Fibroblast of lung (primary cell): ENCODE data around the gene ARHGAP10. TPM values are rescaled to one million over a fixed set of nuclear protein-coding genes. Genes with fewer than 3 reads are reported as not detected.
A peak's percentile ranks its signal among the peaks of the same experiment; 100 is the strongest.

Source experiments
- DNase-seq, 2 donors: peaks; one replicate each; pipeline versions ENCODE4 v3.0.0 to v3.0.0-alpha.2; 2010; ENCODE audit warnings: low read depth in 2 of 2
- H2AFZ ChIP-seq: 2 replicates; pipeline ENCODE4 v1.5.1; 2012; ENCODE audit warnings: low read length, control low read depth, inconsistent platforms
- H3K27ac ChIP-seq: 2 replicates; pipeline ENCODE4 v1.5.1; 2011; ENCODE audit warnings: low read length, control low read depth; ENCODE audit not compliant: insufficient read depth
- H3K27me3 ChIP-seq: 2 replicates; pipeline ENCODE4 v1.5.1; 2011; ENCODE audit warnings: mild to moderate bottlenecking, low read length; ENCODE audit not compliant: control insufficient read depth, insufficient read depth
- H3K36me3 ChIP-seq: 2 replicates; pipeline ENCODE4 v1.5.1; 2011; ENCODE audit warnings: low read length; ENCODE audit not compliant: control insufficient read depth, insufficient read depth
- H3K4me1 ChIP-seq: 2 replicates; pipeline ENCODE4 v1.5.1; 2011; ENCODE audit warnings: low read length; ENCODE audit not compliant: control insufficient read depth, insufficient read depth; ENCODE audit errors: extremely low read depth
- H3K4me2 ChIP-seq: 2 replicates; pipeline ENCODE4 v1.5.1; 2011; ENCODE audit warnings: low read length, control low read depth; ENCODE audit not compliant: insufficient read depth; ENCODE audit errors: extremely low read depth
- H3K4me3 ChIP-seq, 4 experiments: fragments of 200-600 bp in 1 of 4; sonication (generic) in 1 of 4; replicated peaks in 1 of 4; 2 replicates each; pipeline ENCODE4 v1.5.1; 2011 to 2016; ENCODE audit warnings: low read length in 4 of 4, low read depth in 3 of 4, mild to moderate bottlenecking in 3 of 4, control low read depth in 2 of 4, inconsistent platforms in 1 of 4, mixed read lengths in 1 of 4; ENCODE audit not compliant: insufficient read depth in 1 of 4; ENCODE audit errors: control extremely low read depth in 1 of 4
- H3K79me2 ChIP-seq: 2 replicates; pipeline ENCODE4 v1.5.1; 2012; ENCODE audit warnings: mild to moderate bottlenecking, low read length, inconsistent platforms; ENCODE audit not compliant: control insufficient read depth, insufficient read depth
- H3K9ac ChIP-seq: 2 replicates; pipeline ENCODE4 v1.5.1; 2011; ENCODE audit warnings: mild to moderate bottlenecking, low read length, control low read depth; ENCODE audit not compliant: insufficient read depth
- H3K9me3 ChIP-seq: 2 replicates; pipeline ENCODE4 v1.5.1; 2012; ENCODE audit warnings: low read depth, low read length; ENCODE audit not compliant: control insufficient read depth, insufficient read depth
- H4K20me1 ChIP-seq: 2 replicates; pipeline ENCODE4 v1.5.1; 2011; ENCODE audit warnings: low read length; ENCODE audit not compliant: control insufficient read depth, insufficient read depth; ENCODE audit errors: extremely low read depth
- EZH2 ChIP-seq: IDR thresholded peaks from 2 replicates; pipeline ENCODE4 v1.5.1; 2012; ENCODE audit warnings: low read length, control low read depth, mild to moderate bottlenecking; ENCODE audit errors: missing control alignments
- polyA plus RNA-seq, 2 donors: library from polyadenylated mRNA; depleted of rRNA in 1 of 2; stranded (reverse) in 1 of 2; unstranded in 1 of 2; fragments of >200 nt; gene quantifications; 2 replicates each; pipeline ENCODE4 v1.2.1, GENCODE V29; 2011 to 2012; ENCODE audit warnings: missing spikeins in 1 of 2
- total RNA-seq: library from RNA; depleted of rRNA; stranded (reverse); fragments of >200 nt; gene quantifications from 2 replicates; pipeline ENCODE4 v1.2.1, GENCODE V29; 2014
- TF ChIP-seq, protein P1 (sequence below), 2 donors: IDR thresholded peaks in 1 of 2; conservative IDR thresholded peaks in 1 of 2; 1 replicate in 1 of 2; 2 replicates in 1 of 2; pipeline ENCODE4 v1.5.1; 2011 to 2012; ENCODE audit warnings: low read length in 2 of 2, control low read depth in 1 of 2, inconsistent platforms in 1 of 2, low read depth in 1 of 2, mild to moderate bottlenecking in 1 of 2

Gene ARHGAP10
- total and polyA plus RNA-seq, 2 donors (not counting 1 experiment from before 2014, with no cell fraction given), result 21.6 to 35.8 TPM

DNA sequence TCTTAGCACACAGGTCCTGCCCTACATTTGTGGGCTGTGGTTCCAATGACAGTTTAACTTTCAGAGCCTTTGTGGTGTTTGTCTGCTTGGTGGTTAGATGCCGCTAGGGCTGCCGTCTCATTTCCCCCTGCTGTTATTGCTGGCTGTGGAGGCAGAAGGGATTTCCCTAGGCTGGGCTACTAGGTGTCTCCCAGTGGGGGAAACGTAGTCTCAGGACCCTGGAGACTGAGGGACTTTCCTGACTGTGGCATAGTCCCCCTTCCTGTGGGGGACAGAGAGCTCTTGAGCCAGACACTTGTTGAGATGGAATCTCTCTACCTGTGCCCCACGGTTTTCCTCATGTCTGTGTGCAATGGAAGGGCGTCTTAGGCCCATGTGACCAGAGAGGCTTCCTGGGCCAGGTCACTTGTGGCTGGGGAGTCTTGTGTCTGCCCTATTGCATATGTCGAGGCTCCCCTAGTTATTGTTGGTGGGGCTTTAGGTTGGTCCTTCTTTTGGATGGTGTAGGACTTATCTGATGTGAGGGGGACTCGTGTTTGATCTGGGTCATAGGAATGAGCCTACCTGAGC is 68.2 kb downstream of the ARHGAP10 start:
- Histone ChIP-seq H2AFZ (no peak overlapping the region), H3K27ac (no peak overlapping the region), H3K9ac (no peak overlapping the region), H3K4me1 (no peaks in the 10 kb centered on the region), H3K9me3 (no peaks in the 10 kb centered on the region), H3K4me2 (no peak overlapping the region), H3K27me3 (no peaks in the 10 kb centered on the region), H3K79me2 (peaks cover 33% of the 10 kb centered on the region), H3K4me3 (no peak overlapping the region), H3K36me3 (no peaks in the 10 kb centered on the region), H4K20me1 (no peaks in the 10 kb centered on the region)
- peak in 1 of 2 donors; percentile 34 for DNase-seq
- TF ChIP-seq, protein P1, sequence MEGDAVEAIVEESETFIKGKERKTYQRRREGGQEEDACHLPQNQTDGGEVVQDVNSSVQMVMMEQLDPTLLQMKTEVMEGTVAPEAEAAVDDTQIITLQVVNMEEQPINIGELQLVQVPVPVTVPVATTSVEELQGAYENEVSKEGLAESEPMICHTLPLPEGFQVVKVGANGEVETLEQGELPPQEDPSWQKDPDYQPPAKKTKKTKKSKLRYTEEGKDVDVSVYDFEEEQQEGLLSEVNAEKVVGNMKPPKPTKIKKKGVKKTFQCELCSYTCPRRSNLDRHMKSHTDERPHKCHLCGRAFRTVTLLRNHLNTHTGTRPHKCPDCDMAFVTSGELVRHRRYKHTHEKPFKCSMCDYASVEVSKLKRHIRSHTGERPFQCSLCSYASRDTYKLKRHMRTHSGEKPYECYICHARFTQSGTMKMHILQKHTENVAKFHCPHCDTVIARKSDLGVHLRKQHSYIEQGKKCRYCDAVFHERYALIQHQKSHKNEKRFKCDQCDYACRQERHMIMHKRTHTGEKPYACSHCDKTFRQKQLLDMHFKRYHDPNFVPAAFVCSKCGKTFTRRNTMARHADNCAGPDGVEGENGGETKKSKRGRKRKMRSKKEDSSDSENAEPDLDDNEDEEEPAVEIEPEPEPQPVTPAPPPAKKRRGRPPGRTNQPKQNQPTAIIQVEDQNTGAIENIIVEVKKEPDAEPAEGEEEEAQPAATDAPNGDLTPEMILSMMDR (conservative IDR thresholded peaks at IDR 0.05 in 1 of 2, IDR thresholded peaks at IDR 0.05 in 1 of 2; ENCODE audit: low read depth in 1 of 2, low read length in 2 of 2), result no peak
- no peak for TF ChIP-seq EZH2

- DNase-seq, result no peak
- Histone ChIP-seq H3K4me1 (no peaks in the 10 kb centered on the region), H3K9ac (no peak overlapping the region), H3K9me3 (no peaks in the 10 kb centered on the region), H3K79me2 (peaks cover 37% of the 10 kb centered on the region), H3K36me3 (no peaks in the 10 kb centered on the region), H3K4me2 (no peak overlapping the region), H4K20me1 (no peaks in the 10 kb centered on the region), H3K4me3 (no peak overlapping the region), H3K27ac (no peak overlapping the region), H2AFZ (no peak overlapping the region), H3K27me3 (no peaks in the 10 kb centered on the region)
- TF ChIP-seq EZH2, result no peak
Observed at GRCh38 chr4:147801820-147802219, 69.9 kb downstream of the ARHGAP10 start.

GRCh38 chr4:147802346-147802745 is 70.5 kb downstream of the ARHGAP10 start:
- H3K4me3 ChIP-seq, result no peak overlapping the region
- H3K4me1 ChIP-seq, result no peaks in the 10 kb centered on the region
- no peaks in the 10 kb centered on the region for H4K20me1 ChIP-seq
- H3K36me3 ChIP-seq, result no peaks in the 10 kb centered on the region
- no peak overlapping the region for H3K4me2 ChIP-seq
- H3K27me3 ChIP-seq, result no peaks in the 10 kb centered on the region
- H3K9me3 ChIP-seq, result no peaks in the 10 kb centered on the region
- no peak overlapping the region for H3K27ac ChIP-seq
- H3K9ac ChIP-seq, result no peak overlapping the region
- H2AFZ ChIP-seq, result no peak overlapping the region
- no peak for TF ChIP-seq EZH2
- TF ChIP-seq, protein P1 (conservative IDR thresholded peaks at IDR 0.05 in 1 of 2, IDR thresholded peaks at IDR 0.05 in 1 of 2; ENCODE audit: low read depth in 1 of 2, low read length in 2 of 2), result no peak
- no peak for DNase-seq
- H3K79me2 ChIP-seq, result peaks cover 38% of the 10 kb centered on the region
